NCI-H2029 (cell line): ENCODE measurements around the gene CPXM1.
"Not testable (repeated sequence)": the region's sequence is repeated elsewhere in the genome, so short reads cannot be mapped to it uniquely, and the experiment has no call there.

Source experiments
- DNase-seq: peaks from one replicate; lab custom pipeline; 2025; lab: John Stamatoyannopoulos, UW

CPXM1 gene

DNA sequence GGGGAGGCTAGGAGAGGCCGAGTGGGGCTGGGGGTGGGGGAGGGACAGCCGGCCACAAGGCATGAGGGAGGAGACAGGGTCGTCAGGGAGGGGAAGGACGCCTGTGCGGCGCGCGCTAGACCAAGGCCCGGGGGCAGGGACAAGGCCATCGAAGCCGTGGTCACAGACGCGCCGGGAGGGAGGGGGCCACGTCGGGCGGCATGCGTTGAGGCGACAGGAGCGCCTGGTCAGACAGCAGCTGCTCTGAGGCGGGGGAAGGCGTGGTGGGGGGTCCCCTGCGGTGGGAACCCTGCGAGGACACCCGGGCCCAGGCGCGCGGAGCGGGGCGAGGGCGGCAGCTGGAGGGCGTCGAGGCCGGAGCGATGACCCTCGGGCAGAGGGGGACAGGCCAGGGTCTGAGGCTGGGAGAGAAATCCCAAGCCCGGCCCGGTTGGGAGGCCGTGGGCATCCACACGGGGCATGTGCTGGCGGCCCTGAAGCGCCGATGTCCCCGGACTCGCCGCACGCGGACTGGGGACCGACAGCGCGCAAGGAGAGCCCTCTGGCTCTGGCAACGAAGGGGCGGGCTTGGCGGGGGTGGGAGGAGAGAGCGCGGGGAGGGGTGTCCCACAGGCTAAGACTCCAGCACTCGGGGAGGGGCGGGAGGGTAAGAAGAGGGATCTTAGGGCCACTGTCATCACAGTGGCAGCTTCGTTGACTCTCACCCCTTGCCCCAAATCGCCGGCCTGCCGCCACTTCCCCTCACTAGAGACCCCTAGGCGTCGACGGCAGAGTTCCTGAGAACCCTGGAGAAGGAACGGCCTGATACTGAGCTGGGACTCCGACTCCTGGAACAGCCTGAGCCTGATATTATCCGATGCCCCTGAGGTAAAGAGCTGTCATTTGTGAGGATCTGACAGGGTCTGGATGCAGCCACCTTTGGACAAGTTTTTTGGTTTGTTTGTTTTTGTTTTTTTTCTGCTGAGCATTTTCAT is 20.8 kb upstream of the CPXM1 start:
- DNase-seq = no peak

- DNase-seq = no peak
These were observed 19.9 kb upstream of the CPXM1 start for GRCh38 chr20:2820084-2820895.

DNA sequence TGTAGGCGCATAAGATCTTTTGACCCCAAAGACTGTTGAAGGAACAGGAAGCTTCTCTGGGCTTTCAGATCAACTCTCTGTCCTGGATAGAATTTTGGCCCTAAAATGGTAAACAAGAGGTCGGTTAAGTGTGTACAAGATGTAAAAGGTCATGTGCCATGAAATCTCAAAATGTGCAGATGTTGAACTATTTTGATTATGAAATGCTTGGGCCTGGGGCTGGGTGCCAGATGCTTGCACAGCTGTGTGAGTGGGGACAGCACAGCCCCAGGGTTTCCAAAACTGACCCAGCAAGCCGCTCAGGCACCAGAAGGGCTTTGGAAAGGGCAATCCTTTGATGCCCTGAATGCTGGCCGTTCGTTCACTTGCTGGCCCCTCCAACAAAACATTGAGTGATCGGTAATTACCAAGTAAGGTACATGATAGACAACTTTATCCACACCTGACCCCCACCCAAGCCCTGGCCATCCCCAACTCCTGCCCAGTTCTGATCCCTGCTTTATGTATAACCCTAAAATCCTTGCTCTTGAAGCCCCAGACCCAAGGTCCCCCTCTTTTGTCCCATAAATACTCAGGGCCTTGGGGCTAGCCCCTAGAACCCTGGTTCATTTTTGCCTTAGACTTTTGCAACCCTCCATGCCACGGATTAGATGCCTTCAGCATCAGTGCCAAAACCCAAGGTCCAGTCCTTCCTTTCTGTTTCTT is 17.6 kb upstream of the CPXM1 start:
- DNase-seq = no peak

- DNase-seq = no peak
These were observed 16.9 kb upstream of the CPXM1 start for GRCh38 chr20:2817341-2817726.

GRCh38 chr20:2816583-2817340 is 16.3 kb upstream of the CPXM1 start:
- DNase-seq = no peak

DNA sequence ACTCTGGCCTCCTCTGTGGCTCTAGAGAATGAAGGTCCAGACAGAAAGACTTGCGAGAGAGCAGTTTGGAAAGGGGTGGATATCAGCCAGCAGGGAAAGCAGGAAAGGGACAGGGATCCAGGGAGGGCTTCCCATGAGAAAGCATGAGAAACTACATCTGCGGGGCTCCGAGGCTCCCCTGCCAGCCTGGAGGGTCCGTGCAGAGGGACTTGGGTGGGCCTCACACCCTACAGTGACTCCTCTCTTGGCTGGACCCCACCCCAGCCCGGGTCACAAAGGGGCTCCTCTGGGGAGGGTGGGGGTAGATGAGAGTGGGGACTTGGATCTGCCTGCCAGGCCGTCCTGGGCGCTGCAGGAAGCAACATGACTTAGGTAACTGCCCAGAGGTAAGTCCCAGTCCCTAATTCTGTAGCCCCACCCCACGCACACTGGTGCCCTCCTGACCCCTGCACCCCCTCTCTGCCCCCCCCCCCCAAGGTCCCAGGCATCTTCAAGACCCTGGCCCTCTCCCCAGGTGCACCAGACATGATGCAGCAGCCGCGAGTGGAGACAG is 15.7 kb upstream of the CPXM1 start, which contains the start of gene TMEM239:
Gene TMEM239, plus strand, starts transcription at position 335 of the 553 bp plus-strand sequence. Its CDS starts 191 bp downstream, at position 526.
- no peak for DNase-seq

GRCh38 chr20:2815242-2815900 is 14.9 kb upstream of the CPXM1 start:
- DNase-seq = no peak

DNA sequence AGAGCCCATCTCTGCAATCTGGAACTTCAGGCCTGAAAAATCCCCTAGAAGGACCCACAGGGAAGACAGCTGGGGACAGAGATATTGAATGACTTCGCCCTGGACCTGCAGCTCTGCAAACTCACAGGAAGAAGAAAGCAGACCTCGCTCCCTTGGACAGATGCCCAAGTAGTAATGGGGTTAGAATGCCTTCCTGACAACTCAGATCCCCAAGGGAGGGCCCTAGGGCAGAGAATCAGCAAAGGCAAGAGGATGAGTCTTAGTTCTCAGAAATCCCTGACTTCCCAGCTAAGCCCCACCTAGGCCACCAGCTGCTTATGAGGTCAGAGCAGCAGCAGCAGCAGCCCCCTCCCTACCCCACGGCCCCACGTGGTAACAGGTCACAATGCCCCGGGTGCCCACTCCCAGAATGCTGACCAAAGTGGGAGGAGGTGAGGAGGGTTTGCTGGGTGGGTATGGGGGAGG is 14.2 kb upstream of the CPXM1 start, which contains the start of gene C20orf141:
Gene C20orf141, plus strand, starts transcription at position 401 of the 465 bp plus-strand sequence. CDS start 198 bp downstream, outside the sequence.
- DNase-seq = no peak

DNA sequence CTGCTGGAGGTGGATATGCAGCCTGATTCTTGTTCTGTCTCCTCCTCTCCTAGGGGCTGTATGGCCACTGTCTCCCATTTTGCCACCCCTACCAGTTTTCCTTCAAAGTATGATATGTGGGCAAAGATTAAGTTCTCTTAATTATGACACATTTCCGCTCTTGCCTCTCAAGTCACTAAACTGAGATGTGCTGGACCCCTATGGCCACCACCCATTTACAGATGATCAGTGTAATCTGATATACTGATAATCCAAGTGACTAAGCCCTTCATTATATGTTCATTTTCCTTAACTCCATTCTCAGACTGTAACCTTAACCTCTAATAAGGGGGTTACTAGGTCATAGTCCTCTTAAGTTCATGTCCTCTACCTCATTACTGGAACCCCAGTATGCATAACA is 13.6 kb upstream of the CPXM1 start:
- DNase-seq = no peak

- DNase-seq = no peak
These were observed 11.8 kb upstream of the CPXM1 start for GRCh38 chr20:2812189-2812588.

DNA sequence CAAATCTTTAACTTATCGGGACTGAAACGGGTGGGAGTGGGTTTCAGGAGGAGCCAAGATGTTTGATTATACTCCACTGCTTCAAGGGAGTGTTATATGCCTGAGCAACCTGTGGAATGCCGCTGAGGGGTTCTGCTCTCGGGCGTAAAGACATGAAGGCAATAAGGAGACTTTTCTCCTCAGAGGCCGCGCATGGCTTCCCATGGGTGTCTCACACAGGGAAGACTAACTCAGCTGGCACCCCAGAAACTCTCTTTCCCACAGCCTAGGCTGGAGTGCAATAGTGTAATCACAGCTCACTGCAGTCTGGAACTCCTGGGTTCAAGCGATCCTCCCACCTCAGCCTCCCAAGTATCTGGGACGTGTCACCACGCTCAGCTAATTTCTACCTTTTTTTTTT is 9.3 kb upstream of the CPXM1 start:
- no peak for DNase-seq

GRCh38 chr20:2807929-2808328 is 7.5 kb upstream of the CPXM1 start:
- DNase-seq = not testable (repeated sequence)

DNA sequence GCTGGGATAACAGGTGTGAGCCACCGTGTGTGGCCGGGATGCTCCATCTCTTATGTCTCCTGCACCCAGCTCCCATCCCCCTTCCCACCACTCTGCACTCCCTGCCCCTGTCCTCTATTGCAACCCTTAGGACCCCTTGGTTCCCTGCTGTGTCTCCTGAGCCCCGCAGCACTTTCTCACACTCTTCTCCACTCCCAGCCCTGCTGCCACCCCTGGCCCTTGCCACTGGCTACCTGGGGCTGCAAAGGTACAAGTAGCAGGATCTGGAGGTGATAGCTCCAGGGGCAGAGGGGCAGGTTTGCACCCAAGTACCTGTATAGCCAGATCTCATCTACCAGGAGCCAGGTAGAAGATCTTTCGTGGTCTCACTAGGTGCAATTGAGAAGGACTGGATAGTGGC is 6.6 kb upstream of the CPXM1 start:
- no peak for DNase-seq

- DNase-seq = no peak
These were observed 5.9 kb upstream of the CPXM1 start for GRCh38 chr20:2806351-2806701.

DNA sequence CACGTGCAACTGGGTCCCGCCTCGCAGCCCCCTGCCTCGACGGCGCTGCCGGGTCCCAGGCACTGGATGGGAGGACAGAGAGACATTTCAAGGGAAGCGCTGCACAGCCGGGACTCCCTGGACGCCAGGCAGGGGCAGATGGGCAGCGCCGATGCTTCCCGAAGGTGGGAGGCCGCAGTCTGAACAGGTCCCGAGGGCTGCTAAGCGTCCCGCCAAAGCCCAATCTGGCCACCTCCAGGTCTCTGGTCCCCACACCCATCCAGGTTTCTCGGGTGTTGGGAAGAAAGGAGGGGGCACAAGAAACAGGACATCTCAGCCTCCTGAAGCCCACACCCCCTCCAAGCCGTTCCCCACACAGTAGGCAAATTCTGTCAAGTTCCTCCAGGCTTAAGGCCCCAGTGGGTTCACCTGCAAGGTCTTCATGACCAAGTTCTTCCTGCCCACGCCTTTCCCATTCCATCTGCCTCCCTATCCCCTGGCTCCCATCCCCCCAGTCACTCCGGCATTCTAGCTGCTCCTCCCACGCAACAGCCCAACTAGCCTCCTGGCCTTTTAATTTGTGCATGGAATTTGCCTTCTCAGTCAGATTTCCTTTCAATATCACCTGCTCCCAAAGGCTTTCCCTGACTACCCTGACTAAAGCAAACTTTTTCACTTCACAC is 5.4 kb upstream of the CPXM1 start:
- DNase-seq = no peak

- DNase-seq = no peak
These were observed 4.6 kb upstream of the CPXM1 start for GRCh38 chr20:2804852-2805688.

DNA sequence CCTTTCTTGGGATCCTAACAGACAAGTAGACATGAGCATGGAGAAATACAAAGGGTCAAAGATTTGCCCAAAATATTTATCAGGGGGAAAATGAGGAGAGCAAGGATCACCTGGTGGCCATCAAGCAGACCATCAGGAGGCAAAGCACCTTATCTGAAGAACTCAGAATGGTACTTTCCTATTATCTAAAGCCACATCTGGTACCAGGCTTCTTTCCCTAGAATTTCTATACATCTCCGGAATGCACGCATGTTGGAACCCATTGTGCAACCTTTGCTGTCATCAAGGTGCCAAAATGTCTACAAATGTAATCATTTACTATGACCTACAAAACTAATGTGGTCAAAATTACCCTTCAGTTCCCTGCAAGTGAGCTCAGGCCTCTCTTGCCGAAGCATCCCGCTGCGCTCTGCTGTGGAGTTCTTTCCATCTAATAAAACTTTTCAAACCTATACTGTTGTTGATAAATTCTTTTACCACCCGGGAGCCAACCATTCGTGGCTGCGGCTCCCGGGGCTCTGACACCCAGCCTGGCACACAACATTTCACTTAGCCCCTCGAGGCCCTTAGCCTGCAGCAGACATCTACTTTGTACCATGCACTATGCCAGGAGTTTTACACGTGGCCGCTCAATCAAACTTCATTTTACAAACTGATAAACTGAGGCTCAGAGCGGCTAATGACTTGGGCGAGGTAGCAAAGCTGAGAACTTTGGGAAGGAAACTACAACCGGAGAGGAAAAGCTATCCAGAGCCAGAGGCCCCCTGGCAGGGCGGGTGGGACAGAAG is 3.8 kb upstream of the CPXM1 start:
- no peak for DNase-seq

GRCh38 chr20:2801286-2801728 is 880 bp upstream of the CPXM1 start:
- DNase-seq = no peak
